Esophagus muscularis mucosa (tissue), 3 donors: Measurements from ENCODE around the gene APOBEC3C.
"Not testable (repeated sequence)": the region's sequence is repeated elsewhere in the genome, so short reads cannot be mapped to it uniquely, and the experiment has no call there.

ENCODE experiments used
- EP300 ChIP-seq: sonication (generic); formaldehyde crosslinking; IDR thresholded peaks from one replicate; pipeline ENCODE4 v1.6.1; 2017; ENCODE audit warnings: antibody characterized with exemption
- TF ChIP-seq, protein P1 (sequence below), 3 experiments: fragments of 200-600 bp in 2 of 3; fragments of 450-650 bp in 1 of 3; sonication (generic) in 2 of 3; IDR thresholded peaks; one replicate each; pipeline ENCODE4 v1.5.1; 2017 to 2019; ENCODE audit warnings: antibody characterized with exemption in 3 of 3, mild to moderate bottlenecking in 2 of 3, moderate library complexity in 1 of 3

DNA sequence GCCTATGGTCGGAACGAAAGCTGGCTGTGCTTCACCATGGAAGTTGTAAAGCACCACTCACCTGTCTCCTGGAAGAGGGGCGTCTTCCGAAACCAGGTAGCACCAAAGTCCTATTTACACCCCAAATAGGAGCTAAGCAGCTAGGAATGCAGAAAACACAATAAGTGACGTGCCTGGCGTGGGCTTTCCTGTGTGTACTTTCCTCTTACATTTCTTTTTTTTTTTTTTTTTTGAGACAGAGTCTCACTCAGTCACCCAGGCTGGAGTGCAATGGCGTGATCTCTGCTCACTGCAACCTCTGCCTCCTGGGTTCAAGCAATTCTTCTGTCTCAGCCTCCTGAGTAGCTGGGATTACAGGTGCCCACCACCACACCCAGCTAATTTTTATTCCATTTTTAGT lies 35.4 kb downstream of the APOBEC3C start:
- not testable (repeated sequence) for TF ChIP-seq EP300
- TF ChIP-seq, protein P1, sequence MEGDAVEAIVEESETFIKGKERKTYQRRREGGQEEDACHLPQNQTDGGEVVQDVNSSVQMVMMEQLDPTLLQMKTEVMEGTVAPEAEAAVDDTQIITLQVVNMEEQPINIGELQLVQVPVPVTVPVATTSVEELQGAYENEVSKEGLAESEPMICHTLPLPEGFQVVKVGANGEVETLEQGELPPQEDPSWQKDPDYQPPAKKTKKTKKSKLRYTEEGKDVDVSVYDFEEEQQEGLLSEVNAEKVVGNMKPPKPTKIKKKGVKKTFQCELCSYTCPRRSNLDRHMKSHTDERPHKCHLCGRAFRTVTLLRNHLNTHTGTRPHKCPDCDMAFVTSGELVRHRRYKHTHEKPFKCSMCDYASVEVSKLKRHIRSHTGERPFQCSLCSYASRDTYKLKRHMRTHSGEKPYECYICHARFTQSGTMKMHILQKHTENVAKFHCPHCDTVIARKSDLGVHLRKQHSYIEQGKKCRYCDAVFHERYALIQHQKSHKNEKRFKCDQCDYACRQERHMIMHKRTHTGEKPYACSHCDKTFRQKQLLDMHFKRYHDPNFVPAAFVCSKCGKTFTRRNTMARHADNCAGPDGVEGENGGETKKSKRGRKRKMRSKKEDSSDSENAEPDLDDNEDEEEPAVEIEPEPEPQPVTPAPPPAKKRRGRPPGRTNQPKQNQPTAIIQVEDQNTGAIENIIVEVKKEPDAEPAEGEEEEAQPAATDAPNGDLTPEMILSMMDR (IDR thresholded peaks at IDR 0.05) = not testable (repeated sequence)
